CMK (cell line): ENCODE results near the gene AUNIP.

Source experiments
- DNase-seq: peaks from one replicate; pipeline ENCODE4 v3.0.0-alpha.2; 2010; ENCODE audit warnings: low read depth

Gene AUNIP

DNA sequence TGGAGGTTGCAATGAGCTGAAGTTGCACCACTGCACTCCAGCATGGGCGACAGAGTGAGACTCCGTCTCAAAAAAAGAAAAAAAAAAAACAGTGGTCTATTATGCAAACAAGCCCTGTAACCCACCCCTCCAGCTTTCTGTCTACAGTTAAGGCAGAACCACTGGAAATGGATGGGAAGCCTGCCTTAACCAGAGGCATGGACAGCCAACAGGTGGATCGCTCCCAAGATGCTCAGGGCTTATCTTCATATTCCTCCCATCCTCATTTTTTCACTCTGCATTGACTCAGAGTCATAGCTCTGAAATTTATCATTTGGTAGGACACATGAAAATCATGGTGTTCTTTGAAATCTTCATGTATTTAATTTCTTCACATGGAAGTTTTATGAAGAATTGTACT is 30.8 kb downstream of the AUNIP start:
- DNase-seq = no peak

GRCh38 chr1:25826571-25826970 is 32.7 kb downstream of the AUNIP start:
- DNase-seq = no peak

DNA sequence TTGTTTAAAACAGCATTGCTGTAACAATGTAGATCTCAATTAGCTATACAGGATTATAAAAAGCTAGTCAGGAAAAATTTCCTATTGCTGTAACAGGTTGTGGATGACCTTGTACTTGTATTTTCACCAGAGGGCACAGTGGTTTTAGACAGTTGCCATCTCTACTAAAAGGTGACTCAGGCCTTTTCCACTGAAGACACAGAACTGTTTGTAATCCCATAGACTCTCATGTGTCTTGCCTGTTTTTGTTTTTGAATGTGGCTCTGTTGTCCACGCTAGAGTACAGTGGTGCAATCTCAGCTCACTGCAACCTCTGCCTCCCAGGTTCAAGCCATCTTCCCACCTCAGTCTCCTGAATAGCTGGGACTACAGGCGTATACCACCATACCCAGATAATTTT is 33.7 kb downstream of the AUNIP start:
- DNase-seq = no peak

DNA sequence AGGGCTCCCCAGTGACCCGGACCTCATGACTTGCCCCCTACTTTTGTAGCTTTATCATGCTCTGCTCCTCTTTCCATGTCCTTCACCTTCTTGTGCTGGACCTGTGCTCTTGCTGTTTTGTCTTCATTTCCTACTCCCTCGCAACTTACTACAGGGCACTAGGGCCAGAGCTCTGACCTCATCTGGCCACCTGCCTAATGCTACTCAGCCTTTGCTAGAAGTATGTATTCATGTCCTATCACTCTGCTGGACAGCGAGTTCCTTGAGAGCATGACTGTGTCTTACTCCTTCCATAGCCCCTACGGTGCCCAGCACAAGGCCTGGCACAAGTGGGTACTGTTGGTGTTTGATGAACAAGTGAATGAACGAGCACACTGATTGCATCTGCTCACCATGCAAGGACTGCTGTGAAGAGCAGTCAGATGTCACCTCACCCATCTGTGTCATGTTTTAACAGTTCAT is 37.6 kb downstream of the AUNIP start:
- no peak for DNase-seq

DNA sequence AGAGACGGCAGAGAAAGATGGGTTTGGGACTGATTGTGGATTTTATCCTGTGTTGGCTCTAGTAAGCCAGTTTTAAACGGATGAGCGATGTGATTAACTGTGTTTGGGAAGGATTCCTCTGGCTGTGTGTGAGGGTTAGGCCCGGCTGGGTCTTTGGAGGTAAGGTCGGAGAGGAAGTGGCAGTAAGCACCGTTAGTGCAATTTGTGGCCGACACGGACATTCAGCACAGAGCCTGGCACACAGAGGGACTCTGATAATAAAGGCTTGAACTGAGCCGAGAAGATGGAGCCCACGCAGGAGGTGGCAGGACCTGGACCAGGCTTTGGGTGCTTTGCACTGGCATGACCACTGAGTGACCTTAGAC is 38.2 kb downstream of the AUNIP start:
- DNase-seq = no peak

- no peak for DNase-seq
Measured at GRCh38 chr1:25820247-25821111, 38.8 kb downstream of the AUNIP start.

DNA sequence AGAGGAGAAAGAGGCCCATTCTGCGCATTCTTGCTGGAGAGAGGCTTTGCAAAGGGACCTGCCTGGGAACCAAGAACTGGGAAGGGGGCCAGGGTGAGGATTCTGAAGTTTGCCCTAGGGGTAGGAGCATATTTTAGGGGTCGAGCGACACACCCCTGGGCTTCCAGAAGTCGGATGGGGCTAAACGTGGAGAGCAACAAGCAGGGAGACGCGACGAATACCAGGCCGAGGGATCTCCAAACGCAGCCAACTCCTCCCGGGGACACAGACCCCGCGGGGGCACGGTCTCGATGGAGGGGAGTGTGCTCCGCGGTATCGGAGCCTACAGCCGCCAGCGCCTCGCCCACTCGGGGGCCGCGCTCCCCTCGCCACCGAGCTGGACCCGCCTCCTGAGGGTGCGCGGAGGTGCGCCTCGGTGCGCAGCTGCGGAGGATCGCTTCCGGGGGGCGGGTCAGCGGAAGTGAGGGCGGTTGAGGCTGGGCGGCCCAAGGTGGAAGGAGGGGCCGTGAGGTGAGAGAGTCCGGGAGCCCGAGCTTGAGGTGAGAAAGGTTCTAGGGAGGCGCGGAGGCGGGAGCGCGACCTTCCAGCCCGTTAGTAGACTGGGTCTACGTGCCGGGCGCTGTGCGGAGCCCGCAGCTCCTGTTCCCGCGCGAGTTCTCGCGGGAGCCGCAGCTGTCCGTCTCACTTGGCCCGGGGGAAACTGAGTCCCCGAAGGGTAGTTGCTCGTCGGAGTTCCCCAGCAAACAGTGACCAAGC is 39.6 kb downstream of the AUNIP start, which contains the start of gene MTFR1L:
Gene MTFR1L (plus strand): TSS at position 464 of the 756 bp plus-strand sequence. CDS start 3,151 bp downstream, outside the sequence.
- DNase-seq = peak; percentile 89

GRCh38 chr1:25818569-25818968 is 40.7 kb downstream of the AUNIP start:
- no peak for DNase-seq

- DNase-seq = no peak
Measured at GRCh38 chr1:25817840-25818501, 41.3 kb downstream of the AUNIP start.

DNA sequence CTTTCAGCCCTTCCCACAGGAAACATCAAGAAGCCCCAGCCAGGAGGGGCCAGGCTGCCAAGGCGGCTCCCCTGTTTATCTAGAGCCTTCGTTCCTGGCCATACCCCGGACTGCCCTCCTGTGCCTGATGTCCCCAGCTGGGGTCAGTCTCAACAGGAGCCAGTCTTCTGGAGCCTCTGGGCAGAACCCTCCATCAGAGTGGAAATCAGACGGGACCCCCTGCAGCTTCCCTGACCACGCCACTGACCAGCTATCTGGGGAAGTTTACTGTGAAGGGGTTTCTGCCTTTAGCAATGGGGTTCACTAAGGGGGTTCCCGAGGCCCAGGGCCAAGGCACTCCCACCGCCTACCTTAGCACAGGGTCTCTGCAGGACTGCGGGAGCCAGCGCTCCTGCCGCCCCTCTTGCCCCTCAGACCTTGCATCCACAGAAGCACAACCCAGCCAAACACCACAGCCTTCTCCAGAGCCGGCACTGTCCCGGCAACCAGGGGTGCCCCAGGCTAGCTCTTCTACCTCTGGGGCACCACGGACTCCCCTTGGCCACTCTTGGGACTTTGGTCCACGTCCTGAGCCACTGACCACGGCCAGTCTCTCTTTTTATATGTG is 43.0 kb downstream of the AUNIP start:
- DNase-seq = no peak

DNA sequence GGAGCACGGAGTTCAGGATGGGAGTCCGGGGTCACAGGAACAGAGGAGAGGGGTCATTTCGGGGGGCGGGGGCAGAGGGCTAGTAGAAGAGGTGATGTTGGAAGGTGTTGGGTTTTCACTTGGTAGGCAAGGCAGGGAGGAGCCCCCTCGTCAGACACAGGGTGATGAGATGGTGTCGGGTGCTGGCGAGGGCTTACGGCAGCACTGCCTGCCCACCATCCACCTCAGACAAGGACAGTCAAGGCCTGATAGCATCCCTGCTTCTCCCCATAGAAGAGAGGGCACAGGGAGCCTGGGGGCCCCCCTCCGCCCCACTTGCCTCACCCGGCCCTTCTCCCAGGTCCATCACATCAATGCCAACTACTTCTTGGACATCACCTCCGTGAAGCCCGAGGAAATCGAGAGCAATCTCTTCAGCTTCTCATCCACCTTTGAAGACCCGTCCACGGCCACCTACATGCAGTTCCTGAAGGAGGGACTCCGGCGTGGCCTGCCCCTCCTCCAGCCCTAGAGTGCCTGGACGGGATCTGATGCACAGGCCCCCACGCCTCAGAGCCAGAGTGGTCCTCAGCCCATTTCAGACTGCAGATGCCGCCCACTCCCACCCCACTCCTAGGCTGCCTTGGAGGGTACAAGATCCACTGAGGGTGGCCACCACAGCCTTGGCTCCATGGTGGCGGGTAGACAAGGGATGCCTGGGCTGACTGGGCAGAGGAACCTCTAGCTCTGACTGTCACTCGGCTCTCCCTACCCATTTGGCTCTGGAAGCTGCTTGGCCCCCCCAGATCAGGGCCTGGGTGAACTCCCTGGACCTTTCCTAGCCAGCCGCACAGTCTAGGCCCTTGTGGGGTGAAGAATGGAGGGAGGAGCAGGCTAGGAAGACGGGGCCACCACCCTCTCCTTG is 43.8 kb downstream of the AUNIP start:
- DNase-seq = no peak

GRCh38 chr1:25814549-25815087 is 44.6 kb downstream of the AUNIP start:
- DNase-seq = no peak

DNA sequence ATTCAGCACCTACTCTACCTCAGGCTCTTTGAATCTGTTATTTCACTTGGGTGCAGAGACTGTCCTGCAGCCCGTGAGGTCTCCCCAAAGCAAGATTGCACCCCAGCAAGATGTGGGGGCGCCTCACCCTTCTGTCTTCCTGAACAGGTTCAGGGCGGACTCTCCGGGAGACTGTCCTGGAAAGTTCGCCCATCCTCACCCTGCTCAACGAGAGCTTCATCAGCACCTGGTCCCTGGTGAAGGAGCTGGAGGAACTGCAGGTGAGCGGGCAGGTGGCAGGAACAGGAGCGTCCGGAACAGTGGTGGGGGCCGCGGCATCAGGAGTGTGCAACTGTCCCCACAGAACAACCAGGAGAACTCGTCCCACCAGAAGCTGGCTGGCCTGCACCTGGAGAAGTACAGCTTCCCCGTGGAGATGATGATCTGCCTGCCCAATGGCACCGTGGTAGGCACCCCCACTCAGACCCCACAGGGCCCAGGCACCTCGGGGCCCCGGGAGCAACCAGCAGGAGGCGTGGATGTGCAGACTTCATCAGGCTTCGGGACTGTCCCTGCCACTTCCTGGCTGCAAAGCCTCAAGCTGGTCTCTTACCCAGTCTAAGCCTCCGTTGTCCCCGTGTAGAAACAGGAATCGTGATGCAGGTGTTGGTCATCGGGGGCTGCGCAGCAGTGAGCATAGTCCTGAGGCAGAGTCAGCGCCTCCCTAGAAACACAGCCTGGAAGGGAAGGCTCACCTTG is 45.4 kb downstream of the AUNIP start:
- no peak for DNase-seq

GRCh38 chr1:25813071-25813733 is 46.1 kb downstream of the AUNIP start:
- no peak for DNase-seq

DNA sequence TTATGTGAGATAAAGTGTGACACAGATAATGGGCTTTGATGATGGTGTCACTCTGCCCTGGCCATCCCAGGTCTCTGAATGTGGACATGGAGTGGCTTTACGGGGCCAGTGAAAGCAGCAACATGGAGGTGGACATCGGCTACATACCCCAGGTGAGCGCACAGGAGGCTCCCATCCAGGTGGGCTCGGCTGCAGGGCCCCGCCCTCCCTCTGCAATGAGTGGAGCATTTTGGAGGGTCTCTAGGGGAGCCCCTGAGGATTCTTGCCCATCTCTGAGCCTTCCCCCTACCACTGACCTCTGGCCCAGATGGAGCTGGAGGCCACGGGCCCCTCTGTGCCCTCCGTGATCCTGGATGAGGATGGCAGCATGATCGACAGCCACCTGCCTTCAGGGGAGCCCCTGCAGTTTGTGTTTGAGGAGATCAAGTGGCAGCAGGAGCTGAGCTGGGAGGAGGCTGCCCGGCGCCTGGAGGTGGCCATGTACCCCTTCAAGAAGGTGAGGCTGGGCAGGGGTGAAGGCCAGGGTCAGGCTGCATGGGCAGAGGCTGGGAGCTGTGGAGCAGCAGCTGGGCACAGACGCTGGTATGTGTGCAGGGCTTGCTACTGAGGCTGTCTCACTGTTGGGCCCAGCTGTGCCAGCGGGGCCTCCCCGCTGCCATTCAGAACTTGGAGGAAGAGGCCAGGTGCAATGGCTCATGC is 47.7 kb downstream of the AUNIP start:
- no peak for DNase-seq

DNA sequence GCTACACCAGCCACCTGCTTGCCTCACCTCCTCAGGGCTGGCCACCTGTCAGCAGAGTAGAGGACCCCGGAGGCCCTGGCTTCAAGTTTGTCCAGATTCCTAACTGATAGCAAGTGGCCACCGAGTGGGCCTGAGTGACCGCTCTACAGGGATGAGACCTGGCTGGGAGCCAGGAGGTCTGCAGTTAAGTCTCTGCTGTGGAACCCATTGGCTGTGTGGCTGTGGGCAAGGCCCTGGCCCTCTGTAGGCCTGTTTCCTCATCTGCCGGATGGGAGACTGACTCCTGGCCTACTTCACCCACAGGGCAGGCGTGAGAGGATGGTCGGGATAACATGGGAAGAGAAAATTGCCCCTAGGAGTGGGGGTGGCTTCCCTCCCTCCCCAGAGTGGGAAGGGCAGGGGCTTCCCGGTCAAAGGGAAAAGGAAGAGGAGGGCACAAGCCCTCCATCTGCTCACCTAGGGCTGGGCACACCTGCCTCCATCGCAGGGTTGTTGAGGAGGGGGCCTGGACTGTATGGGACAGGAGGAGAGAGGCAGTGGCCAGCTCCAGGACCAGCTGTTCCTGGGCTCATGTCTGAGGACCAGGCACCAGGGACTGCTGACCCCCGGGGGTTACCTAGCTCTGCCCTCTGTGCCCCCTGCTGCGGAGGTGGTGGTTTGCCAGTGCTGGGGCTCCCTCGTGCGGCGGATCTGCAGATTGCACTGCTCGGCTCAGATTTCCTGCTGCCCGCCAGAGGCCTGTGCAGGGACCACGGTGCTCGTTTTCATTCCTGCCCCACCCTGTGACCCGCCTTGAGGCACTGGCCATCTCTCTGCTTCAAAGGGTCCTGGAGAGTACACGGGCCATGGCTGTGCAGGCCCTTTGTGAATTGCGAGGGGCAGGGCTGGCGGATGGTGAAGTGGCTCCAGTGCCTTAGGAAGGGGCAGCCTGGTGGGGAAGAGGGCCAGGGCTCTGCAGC is 48.6 kb downstream of the AUNIP start:
- no peak for DNase-seq

DNA sequence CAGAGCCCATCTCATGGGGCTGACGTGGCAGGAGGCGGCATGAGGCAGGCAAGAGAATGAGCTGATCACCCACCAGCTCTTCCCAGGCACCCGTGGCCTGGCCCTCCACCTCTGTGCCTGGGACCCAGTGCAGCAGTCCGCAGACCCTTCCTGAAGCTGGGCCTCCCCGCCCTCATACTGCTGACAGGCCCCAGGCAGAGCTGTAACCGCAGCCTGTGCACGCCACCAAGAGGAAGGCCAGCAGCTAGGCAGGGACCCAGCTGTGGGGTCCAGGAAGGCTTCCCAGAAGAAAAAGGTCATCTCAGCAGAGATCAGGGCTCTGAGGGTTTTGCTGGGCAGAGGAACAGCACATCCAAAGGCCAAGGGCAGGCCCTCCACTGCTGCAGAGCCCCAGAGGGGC is 49.3 kb downstream of the AUNIP start:
- no peak for DNase-seq
